ENCODE measurements around the gene THOC6.

DNA sequence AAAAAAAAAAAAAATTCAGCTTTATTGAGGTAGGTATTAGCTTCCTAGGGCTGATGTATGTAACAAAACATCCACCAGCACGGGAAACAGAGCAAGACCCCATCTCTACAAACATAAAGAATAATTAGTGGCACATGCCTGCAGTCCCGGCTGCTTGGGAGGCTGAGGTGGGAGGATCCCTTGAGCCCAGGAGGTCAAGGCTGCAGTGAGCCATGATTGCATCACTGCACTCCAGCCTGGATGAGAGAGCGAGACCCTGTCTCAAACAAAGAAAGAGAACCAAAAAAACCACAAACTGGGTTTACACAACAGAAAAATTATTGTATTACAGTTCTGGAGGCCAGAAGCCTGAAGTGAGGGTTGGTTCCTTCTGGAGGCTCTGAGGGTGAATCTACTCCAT is 18.5 kb downstream of the THOC6 start:
- TF ChIP-seq, protein P1, sequence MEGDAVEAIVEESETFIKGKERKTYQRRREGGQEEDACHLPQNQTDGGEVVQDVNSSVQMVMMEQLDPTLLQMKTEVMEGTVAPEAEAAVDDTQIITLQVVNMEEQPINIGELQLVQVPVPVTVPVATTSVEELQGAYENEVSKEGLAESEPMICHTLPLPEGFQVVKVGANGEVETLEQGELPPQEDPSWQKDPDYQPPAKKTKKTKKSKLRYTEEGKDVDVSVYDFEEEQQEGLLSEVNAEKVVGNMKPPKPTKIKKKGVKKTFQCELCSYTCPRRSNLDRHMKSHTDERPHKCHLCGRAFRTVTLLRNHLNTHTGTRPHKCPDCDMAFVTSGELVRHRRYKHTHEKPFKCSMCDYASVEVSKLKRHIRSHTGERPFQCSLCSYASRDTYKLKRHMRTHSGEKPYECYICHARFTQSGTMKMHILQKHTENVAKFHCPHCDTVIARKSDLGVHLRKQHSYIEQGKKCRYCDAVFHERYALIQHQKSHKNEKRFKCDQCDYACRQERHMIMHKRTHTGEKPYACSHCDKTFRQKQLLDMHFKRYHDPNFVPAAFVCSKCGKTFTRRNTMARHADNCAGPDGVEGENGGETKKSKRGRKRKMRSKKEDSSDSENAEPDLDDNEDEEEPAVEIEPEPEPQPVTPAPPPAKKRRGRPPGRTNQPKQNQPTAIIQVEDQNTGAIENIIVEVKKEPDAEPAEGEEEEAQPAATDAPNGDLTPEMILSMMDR (IDR thresholded peaks at IDR 0.05; ENCODE audit: low read length), result no peak
- TF ChIP-seq EZH2 (optimal IDR thresholded peaks at IDR 0.05; ENCODE audit: low read depth, low read length), result no peak
